Body of pancreas (tissue), 4 donors: ENCODE measurements around the gene XRCC6.

ENCODE experiments used
- POLR2A ChIP-seq, 3 donors: fragments of 450-650 bp; IDR thresholded peaks; one replicate each; pipeline ENCODE4 v1.6.1; 2016; ENCODE audit warnings: antibody characterized with exemption in 3 of 3, mild to moderate bottlenecking in 2 of 3
- TF ChIP-seq, protein P1 (sequence below), 7 experiments: fragments of 450-650 bp in 4 of 7; fragments of 200-600 bp in 3 of 7; sonication (generic) in 3 of 7; IDR thresholded peaks; one replicate each; pipeline ENCODE4 v1.5.1; 2016 to 2019; ENCODE audit warnings: antibody characterized with exemption in 7 of 7

DNA sequence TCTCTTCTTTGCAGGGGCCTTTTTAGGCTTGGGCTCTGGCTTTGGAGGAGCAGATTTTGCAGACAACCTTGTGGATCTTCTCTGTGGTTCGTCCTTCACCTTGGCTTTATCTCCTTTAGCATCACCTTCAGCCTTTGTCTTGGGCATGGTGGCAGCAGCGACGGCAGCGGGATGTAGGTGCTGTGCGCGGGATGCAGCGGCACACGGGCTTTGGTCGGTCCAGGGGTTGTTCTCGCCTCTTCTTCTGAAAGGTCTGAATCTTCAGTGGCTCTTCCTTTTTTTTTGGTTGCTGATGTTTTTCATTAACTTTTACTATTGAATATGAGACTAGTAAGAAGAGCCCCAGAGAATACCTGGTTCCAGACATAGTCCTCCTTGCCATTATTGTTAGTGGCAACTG, 88.2 kb downstream of the XRCC6 start:
- TF ChIP-seq, protein P1, sequence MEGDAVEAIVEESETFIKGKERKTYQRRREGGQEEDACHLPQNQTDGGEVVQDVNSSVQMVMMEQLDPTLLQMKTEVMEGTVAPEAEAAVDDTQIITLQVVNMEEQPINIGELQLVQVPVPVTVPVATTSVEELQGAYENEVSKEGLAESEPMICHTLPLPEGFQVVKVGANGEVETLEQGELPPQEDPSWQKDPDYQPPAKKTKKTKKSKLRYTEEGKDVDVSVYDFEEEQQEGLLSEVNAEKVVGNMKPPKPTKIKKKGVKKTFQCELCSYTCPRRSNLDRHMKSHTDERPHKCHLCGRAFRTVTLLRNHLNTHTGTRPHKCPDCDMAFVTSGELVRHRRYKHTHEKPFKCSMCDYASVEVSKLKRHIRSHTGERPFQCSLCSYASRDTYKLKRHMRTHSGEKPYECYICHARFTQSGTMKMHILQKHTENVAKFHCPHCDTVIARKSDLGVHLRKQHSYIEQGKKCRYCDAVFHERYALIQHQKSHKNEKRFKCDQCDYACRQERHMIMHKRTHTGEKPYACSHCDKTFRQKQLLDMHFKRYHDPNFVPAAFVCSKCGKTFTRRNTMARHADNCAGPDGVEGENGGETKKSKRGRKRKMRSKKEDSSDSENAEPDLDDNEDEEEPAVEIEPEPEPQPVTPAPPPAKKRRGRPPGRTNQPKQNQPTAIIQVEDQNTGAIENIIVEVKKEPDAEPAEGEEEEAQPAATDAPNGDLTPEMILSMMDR (IDR thresholded peaks at IDR 0.05), result no peak
- TF ChIP-seq POLR2A (IDR thresholded peaks at IDR 0.05), result no peak
